Cardiac fibroblast (primary cell): ENCODE measurements around the gene CSNK1G2.

Source experiments
- DNase-seq, 2 donors: peaks; one replicate each; pipeline versions ENCODE4 v3.0.0 to v3.0.0-alpha.2; 2010; ENCODE audit warnings: low read depth in 2 of 2
- H3K4me3 ChIP-seq, 2 donors: replicated peaks in 1 of 2; 1 replicate in 1 of 2; 2 replicates in 1 of 2; pipeline ENCODE4 v1.5.1; 2011; ENCODE audit warnings: low read depth in 2 of 2, low read length in 2 of 2, mild to moderate bottlenecking in 2 of 2, moderate library complexity in 1 of 2
- TF ChIP-seq, protein P1 (sequence below): IDR thresholded peaks from one replicate; pipeline ENCODE4 v1.5.1; 2011; ENCODE audit warnings: low read depth, mild to moderate bottlenecking, low read length, inconsistent platforms

Gene CSNK1G2

GRCh38 chr19:1941146-1942077 lies at the start of gene CSNK1G2:
Gene CSNK1G2 (plus strand): TSS chr19:1941172. CDS start chr19:1969773, 28,601 bp downstream.
- peak within 1 kb of the TSS; percentile 89 to 92 for H3K4me3 ChIP-seq
- TF ChIP-seq, protein P1, sequence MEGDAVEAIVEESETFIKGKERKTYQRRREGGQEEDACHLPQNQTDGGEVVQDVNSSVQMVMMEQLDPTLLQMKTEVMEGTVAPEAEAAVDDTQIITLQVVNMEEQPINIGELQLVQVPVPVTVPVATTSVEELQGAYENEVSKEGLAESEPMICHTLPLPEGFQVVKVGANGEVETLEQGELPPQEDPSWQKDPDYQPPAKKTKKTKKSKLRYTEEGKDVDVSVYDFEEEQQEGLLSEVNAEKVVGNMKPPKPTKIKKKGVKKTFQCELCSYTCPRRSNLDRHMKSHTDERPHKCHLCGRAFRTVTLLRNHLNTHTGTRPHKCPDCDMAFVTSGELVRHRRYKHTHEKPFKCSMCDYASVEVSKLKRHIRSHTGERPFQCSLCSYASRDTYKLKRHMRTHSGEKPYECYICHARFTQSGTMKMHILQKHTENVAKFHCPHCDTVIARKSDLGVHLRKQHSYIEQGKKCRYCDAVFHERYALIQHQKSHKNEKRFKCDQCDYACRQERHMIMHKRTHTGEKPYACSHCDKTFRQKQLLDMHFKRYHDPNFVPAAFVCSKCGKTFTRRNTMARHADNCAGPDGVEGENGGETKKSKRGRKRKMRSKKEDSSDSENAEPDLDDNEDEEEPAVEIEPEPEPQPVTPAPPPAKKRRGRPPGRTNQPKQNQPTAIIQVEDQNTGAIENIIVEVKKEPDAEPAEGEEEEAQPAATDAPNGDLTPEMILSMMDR, result no peak
- no peak for DNase-seq

DNA sequence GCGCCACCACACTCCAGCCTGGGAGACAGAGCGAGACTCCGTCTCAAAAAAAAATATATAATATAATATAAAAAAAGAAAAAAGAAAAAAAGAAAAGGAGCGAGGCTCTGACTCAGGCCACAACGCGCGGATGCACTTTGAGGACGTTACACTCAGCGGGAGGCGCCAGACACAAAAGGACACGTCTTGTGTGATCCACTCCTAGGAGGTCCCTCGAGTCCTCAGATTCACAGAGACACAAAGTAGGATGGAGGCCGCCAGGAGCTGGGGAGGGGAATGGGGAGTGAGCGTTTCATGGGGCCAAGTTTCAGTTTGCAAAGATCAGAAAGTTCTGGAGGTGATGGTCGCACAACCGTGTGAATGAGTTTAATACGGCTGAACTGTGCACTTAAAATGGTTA lies 47.2 kb upstream of the CSNK1G2 start:
- no peak for DNase-seq
- H3K4me3 ChIP-seq, result no peak overlapping the region
- TF ChIP-seq, protein P1, result no peak

- TF ChIP-seq, protein P1, result no peak
- no peak for DNase-seq
- H3K4me3 ChIP-seq, result no peak overlapping the region
These were observed 44.5 kb upstream of the CSNK1G2 start for GRCh38 chr19:1896508-1896907.

- DNase-seq, result no peak
These were observed 39.0 kb upstream of the CSNK1G2 start for GRCh38 chr19:1901940-1902404.

GRCh38 chr19:1902923-1903322 lies 38.0 kb upstream of the CSNK1G2 start:
- no peak overlapping the region for H3K4me3 ChIP-seq
- TF ChIP-seq, protein P1, result no peak
- no peak for DNase-seq

More at GRCh38 chr19:1901940-1902404, 39.0 kb upstream of the CSNK1G2 start:
- TF ChIP-seq, protein P1, result no peak
- H3K4me3 ChIP-seq, result no peak overlapping the region

GRCh38 chr19:1904860-1905109 lies 36.2 kb upstream of the CSNK1G2 start:
- no peak for DNase-seq
- TF ChIP-seq, protein P1, result no peak
- no peak overlapping the region for H3K4me3 ChIP-seq
